ENCODE data around the gene EXOC6B. TPM values are rescaled to one million over a fixed set of nuclear protein-coding genes. Genes with fewer than 3 reads are reported as not detected.
"Not testable (repeated sequence)": the region's sequence is repeated elsewhere in the genome, so short reads cannot be mapped to it uniquely, and the experiment has no call there.

Gene EXOC6B
- total RNA-seq, 1 experiment from 2014 or later, result 40.1 TPM

DNA sequence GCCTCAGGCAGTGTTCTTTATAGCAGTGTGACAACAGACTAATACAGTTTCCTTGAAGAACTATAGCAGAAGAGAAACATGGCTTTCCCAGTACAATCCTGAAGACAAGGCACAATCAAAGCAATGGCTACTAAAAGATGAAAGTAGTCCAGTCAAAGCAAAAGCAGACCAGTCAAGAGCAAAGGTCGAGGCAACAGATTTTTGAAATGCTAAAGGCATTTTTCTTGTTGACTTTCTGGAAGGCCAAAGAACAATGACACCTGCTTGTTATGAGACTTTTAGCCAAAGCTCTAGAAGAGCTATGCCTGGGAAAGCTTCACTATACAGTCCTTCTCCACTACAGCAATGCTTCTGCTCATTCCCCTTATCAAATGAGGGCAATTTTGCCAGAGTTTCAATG, 269.9 kb downstream of the EXOC6B start:
- H3K36me3 Mint-ChIP-seq (ENCODE audit: insufficient read depth in 1 of 3, low read depth in 3 of 3), result peaks cover 7 to 11% (median 7%) of the 10 kb centered on the region in 3 experiments
- no peak overlapping the region for H3K27ac ChIP-seq (ENCODE audit: insufficient read length, low read depth, low read length)
- H3K23ac ChIP-seq (ENCODE audit: insufficient read length, low read depth, low read length), result no peak overlapping the region
- WGBS (ENCODE audit: extremely low coverage, insufficient read length, low lambda C conversion rate), result no CpG with 5 or more reads among the region's 1 CpG
- H3K14ac ChIP-seq (ENCODE audit: insufficient read depth, low read length), result no peak overlapping the region
- H3K9me3 Mint-ChIP-seq, result no peaks in the 10 kb centered on the region
- no peak overlapping the region for H2AFZ ChIP-seq (ENCODE audit: low read length)
- H4K8ac ChIP-seq (replicated peaks; ENCODE audit: insufficient read length, low read depth, low read length), result no peak overlapping the region
- no peak for DNase-seq
- no peak overlapping the region for H4K5ac ChIP-seq (ENCODE audit: insufficient read length, low read depth, low read length)
- H3K18ac ChIP-seq (ENCODE audit: insufficient read length, low read depth, low read length), result no peak overlapping the region
- H3K27me3 ChIP-seq (ENCODE audit: insufficient read depth, low read length), result no peaks in the 10 kb centered on the region
- H3K4me3 Mint-ChIP-seq, result no peak overlapping the region
- no peaks in the 10 kb centered on the region for H3K23me2 ChIP-seq (ENCODE audit: insufficient read length, low read depth, low read length, poor library complexity, severe bottlenecking)
- H3K56ac ChIP-seq (ENCODE audit: insufficient read length, low read depth, low read length), result no peak overlapping the region
- H3K4ac ChIP-seq (ENCODE audit: low read depth, low read length), result no peak overlapping the region
- H4K20me1 ChIP-seq (ENCODE audit: control insufficient read depth, insufficient read depth, insufficient read length), result no peaks in the 10 kb centered on the region
- H3T11ph ChIP-seq (ENCODE audit: low read length), result no peak overlapping the region
- TF ChIP-seq, protein P1, sequence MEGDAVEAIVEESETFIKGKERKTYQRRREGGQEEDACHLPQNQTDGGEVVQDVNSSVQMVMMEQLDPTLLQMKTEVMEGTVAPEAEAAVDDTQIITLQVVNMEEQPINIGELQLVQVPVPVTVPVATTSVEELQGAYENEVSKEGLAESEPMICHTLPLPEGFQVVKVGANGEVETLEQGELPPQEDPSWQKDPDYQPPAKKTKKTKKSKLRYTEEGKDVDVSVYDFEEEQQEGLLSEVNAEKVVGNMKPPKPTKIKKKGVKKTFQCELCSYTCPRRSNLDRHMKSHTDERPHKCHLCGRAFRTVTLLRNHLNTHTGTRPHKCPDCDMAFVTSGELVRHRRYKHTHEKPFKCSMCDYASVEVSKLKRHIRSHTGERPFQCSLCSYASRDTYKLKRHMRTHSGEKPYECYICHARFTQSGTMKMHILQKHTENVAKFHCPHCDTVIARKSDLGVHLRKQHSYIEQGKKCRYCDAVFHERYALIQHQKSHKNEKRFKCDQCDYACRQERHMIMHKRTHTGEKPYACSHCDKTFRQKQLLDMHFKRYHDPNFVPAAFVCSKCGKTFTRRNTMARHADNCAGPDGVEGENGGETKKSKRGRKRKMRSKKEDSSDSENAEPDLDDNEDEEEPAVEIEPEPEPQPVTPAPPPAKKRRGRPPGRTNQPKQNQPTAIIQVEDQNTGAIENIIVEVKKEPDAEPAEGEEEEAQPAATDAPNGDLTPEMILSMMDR (conservative IDR thresholded peaks at IDR 0.05), result no peak
- H2AK5ac ChIP-seq (ENCODE audit: insufficient read length, low read length), result no peak overlapping the region
- H2BK20ac ChIP-seq (ENCODE audit: low read depth, low read length, poor library complexity, severe bottlenecking), result no peak overlapping the region
- H3K9me3 ChIP-seq (ENCODE audit: control insufficient read depth, low read depth, low read length), result no peaks in the 10 kb centered on the region
- H3K27ac Mint-ChIP-seq, result no peak overlapping the region
- no peak overlapping the region for H2BK120ac ChIP-seq (ENCODE audit: low read depth, low read length, poor library complexity, severe bottlenecking)
- H4K91ac ChIP-seq (ENCODE audit: insufficient read length, low read depth, low read length), result no peak overlapping the region
- no peak overlapping the region for H2BK5ac ChIP-seq (ENCODE audit: insufficient read length, low read length)
- no peak overlapping the region for H2BK12ac ChIP-seq (ENCODE audit: insufficient read length, low read depth, low read length)
- no peaks in the 10 kb centered on the region for H3K79me1 ChIP-seq (ENCODE audit: insufficient read depth, low read depth, low read length, poor library complexity, severe bottlenecking)
- no peaks in the 10 kb centered on the region for H3K79me2 ChIP-seq (ENCODE audit: insufficient read depth, low read length)
- no peaks in the 10 kb centered on the region for H3K4me1 ChIP-seq (ENCODE audit: insufficient read depth, low read length)
- H3K27me3 Mint-ChIP-seq (ENCODE audit: low read depth), result no peaks in the 10 kb centered on the region
- H3K4me2 ChIP-seq (ENCODE audit: insufficient read depth, insufficient read length, low read length), result no peak overlapping the region
- H2BK15ac ChIP-seq (ENCODE audit: low read depth, low read length), result no peak overlapping the region
- H3K9ac ChIP-seq (ENCODE audit: extremely low read depth, insufficient read length, low read length), result no peak overlapping the region
- H3K4me1 Mint-ChIP-seq, result no peaks in the 10 kb centered on the region; a peak in 1 of 4 replicates

DNA sequence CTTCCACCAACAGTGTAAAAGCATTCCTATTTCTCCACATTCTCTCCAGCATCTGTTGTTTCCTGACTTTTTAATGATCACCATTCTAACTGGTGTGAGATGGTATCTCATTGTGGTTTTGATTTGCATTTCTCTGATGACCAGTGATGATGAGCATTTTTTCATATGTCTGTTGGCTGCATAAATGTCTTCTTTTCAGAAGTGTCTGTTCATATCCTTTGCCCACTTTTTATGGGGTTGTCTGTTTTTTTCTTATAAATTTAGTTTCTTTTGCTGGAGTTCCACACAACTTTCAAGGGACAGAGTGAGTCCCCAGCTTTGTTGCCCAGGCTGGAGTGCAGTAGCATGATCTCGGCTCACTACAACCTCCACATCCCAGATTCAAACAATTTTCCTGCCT, 270.5 kb downstream of the EXOC6B start:
- not testable (repeated sequence) for H4K20me1 ChIP-seq (ENCODE audit: control insufficient read depth, insufficient read depth, insufficient read length); H4K5ac ChIP-seq (ENCODE audit: insufficient read length, low read depth, low read length); H3K23me2 ChIP-seq (ENCODE audit: insufficient read length, low read depth, low read length, poor library complexity, severe bottlenecking); H2BK5ac ChIP-seq (ENCODE audit: insufficient read length, low read length); H3K27me3 Mint-ChIP-seq (ENCODE audit: low read depth); H3K27me3 ChIP-seq (ENCODE audit: insufficient read depth, low read length); H2AFZ ChIP-seq (ENCODE audit: low read length); H2BK120ac ChIP-seq (ENCODE audit: low read depth, low read length, poor library complexity, severe bottlenecking); H2AK5ac ChIP-seq (ENCODE audit: insufficient read length, low read length); H3K4me3 Mint-ChIP-seq; H3K4me1 Mint-ChIP-seq; H2BK12ac ChIP-seq (ENCODE audit: insufficient read length, low read depth, low read length); H3K27ac Mint-ChIP-seq; H3K4me1 ChIP-seq (ENCODE audit: insufficient read depth, low read length); H3K23ac ChIP-seq (ENCODE audit: insufficient read length, low read depth, low read length); H3K27ac ChIP-seq (ENCODE audit: insufficient read length, low read depth, low read length); H3K18ac ChIP-seq (ENCODE audit: insufficient read length, low read depth, low read length); H3K4ac ChIP-seq (ENCODE audit: low read depth, low read length); H3T11ph ChIP-seq (ENCODE audit: low read length); H2BK15ac ChIP-seq (ENCODE audit: low read depth, low read length); H3K9me3 Mint-ChIP-seq; H2BK20ac ChIP-seq (ENCODE audit: low read depth, low read length, poor library complexity, severe bottlenecking); H3K9me3 ChIP-seq (ENCODE audit: control insufficient read depth, low read depth, low read length); DNase-seq; H3K9ac ChIP-seq (ENCODE audit: extremely low read depth, insufficient read length, low read length); H3K4me2 ChIP-seq (ENCODE audit: insufficient read depth, insufficient read length, low read length); H3K14ac ChIP-seq (ENCODE audit: insufficient read depth, low read length); H3K79me1 ChIP-seq (ENCODE audit: insufficient read depth, low read depth, low read length, poor library complexity, severe bottlenecking); H3K79me2 ChIP-seq (ENCODE audit: insufficient read depth, low read length); H4K91ac ChIP-seq (ENCODE audit: insufficient read length, low read depth, low read length); H3K56ac ChIP-seq (ENCODE audit: insufficient read length, low read depth, low read length); H4K8ac ChIP-seq (replicated peaks; ENCODE audit: insufficient read length, low read depth, low read length)
- H3K36me3 Mint-ChIP-seq (ENCODE audit: insufficient read depth in 1 of 3, low read depth in 3 of 3), result peaks cover 7 to 11% (median 7%) of the 10 kb centered on the region in 3 experiments
- no CpG with 5 or more reads among the region's 1 CpG for WGBS (ENCODE audit: extremely low coverage, insufficient read length, low lambda C conversion rate)
